ENCODE results near the gene PHLDB3.
A peak's percentile ranks its signal among the peaks of the same experiment; 100 is the strongest.

- TF ChIP-seq POLR2A (IDR thresholded peaks at IDR 0.05) (no peak), CTCF (IDR thresholded peaks at IDR 0.05) (no peak), POLR2AphosphoS5 (IDR thresholded peaks at IDR 0.05) (peak; percentile 28 to 87 (median 38))
Observed at GRCh38 chr19:43527860-43528622, 23.5 kb upstream of the PHLDB3 start.

Data from breast epithelium (tissue), 3 donors.